GM19023 (cell line): Measurements from ENCODE around the gene C15orf40.

Experiments used
- ATAC-seq: cut with Tn5 transposase; IDR thresholded peaks from one replicate; pipeline ENCODE4 v1.9.1; 2021; ENCODE audit warnings: mild to moderate bottlenecking, moderate library complexity; ENCODE audit not compliant: unreplicated experiment

The C15orf40 gene

GRCh38 chr15:82995076-82995475 is 16.4 kb downstream of the C15orf40 start:
- no peak for ATAC-seq

- no peak for ATAC-seq
Observed at GRCh38 chr15:82993144-82993543, 18.3 kb downstream of the C15orf40 start.

GRCh38 chr15:82992436-82992998 is 18.9 kb downstream of the C15orf40 start:
- ATAC-seq, result no peak

- ATAC-seq, result peak; percentile 5
Observed at GRCh38 chr15:82986442-82986780, 25.0 kb downstream of the C15orf40 start.

GRCh38 chr15:82985688-82986441 is 25.6 kb downstream of the C15orf40 start, which contains the start of gene RAMAC:
TSS of gene RAMAC (plus strand) at chr15:82986210. CDS start at chr15:82989019, 2,809 bp downstream.
- peak; percentile 97 for ATAC-seq

GRCh38 chr15:82980981-82981380 is 30.5 kb downstream of the C15orf40 start:
- ATAC-seq, result no peak

- ATAC-seq, result no peak
Observed at GRCh38 chr15:82979726-82980125, 31.7 kb downstream of the C15orf40 start.

GRCh38 chr15:82978438-82978837 is 33.0 kb downstream of the C15orf40 start:
- ATAC-seq, result no peak

- ATAC-seq, result no peak
Observed at GRCh38 chr15:82977076-82977475, 34.4 kb downstream of the C15orf40 start.

- ATAC-seq, result no peak
Observed at GRCh38 chr15:82972990-82973389, 38.4 kb downstream of the C15orf40 start.

- no peak for ATAC-seq
Observed at GRCh38 chr15:82971218-82971984, 40.0 kb downstream of the C15orf40 start.

GRCh38 chr15:82970696-82971095 is 40.7 kb downstream of the C15orf40 start:
- no peak for ATAC-seq

GRCh38 chr15:82970078-82970686 is 41.3 kb downstream of the C15orf40 start:
- ATAC-seq, result no peak

GRCh38 chr15:82969353-82969752 is 42.1 kb downstream of the C15orf40 start:
- ATAC-seq, result no peak

- no peak for ATAC-seq
Observed at GRCh38 chr15:82968066-82968465, 43.4 kb downstream of the C15orf40 start.

- ATAC-seq, result no peak
Observed at GRCh38 chr15:82966671-82967071, 44.8 kb downstream of the C15orf40 start.

GRCh38 chr15:82964890-82965289 is 46.5 kb downstream of the C15orf40 start:
- no peak for ATAC-seq

GRCh38 chr15:82963471-82964341 is 47.7 kb downstream of the C15orf40 start:
- no peak for ATAC-seq

- ATAC-seq, result no peak
Observed at GRCh38 chr15:82960766-82961165, 50.7 kb downstream of the C15orf40 start.

GRCh38 chr15:82959423-82959822 is 52.0 kb downstream of the C15orf40 start:
- no peak for ATAC-seq
